Type B pancreatic cell (in vitro differentiated cells): Measurements from ENCODE around the gene NCKIPSD. TPM values are rescaled to one million over a fixed set of nuclear protein-coding genes. Genes with fewer than 3 reads are reported as not detected.

Experiments used
- DNase-seq: peaks from one replicate; pipeline ENCODE4 v3.0.0; 2021; ENCODE audit warnings: mixed read lengths; ENCODE audit not compliant: unreplicated experiment; ENCODE audit errors: extremely low spot score
- H3K27ac Mint-ChIP-seq: 2 replicates; pipeline ENCODE4 v1.8.0; 2021; ENCODE audit warnings: mild to moderate bottlenecking, mixed read lengths
- H3K27me3 Mint-ChIP-seq: 2 replicates; pipeline ENCODE4 v1.8.0; 2021; ENCODE audit warnings: mixed read lengths
- H3K36me3 Mint-ChIP-seq: 2 replicates; pipeline ENCODE4 v1.8.0; 2021; ENCODE audit warnings: mixed read lengths
- H3K4me1 Mint-ChIP-seq: one replicate; pipeline ENCODE4 v1.8.0; 2021; ENCODE audit warnings: mixed read lengths; ENCODE audit not compliant: unreplicated experiment
- H3K4me3 Mint-ChIP-seq: 2 replicates; pipeline ENCODE4 v1.8.0; 2021; ENCODE audit warnings: mild to moderate bottlenecking, mixed read lengths
- H3K9me3 Mint-ChIP-seq: 2 replicates; pipeline ENCODE4 v1.8.0; 2021; ENCODE audit warnings: mixed read lengths
- total RNA-seq: library from RNA; stranded (reverse); gene quantifications from 2 replicates; pipeline ENCODE4 v1.2.1, GENCODE V29; 2021; ENCODE audit warnings: low replicate concordance
- TF ChIP-seq, protein P1 (sequence below): fragments of 200-600 bp; sonication (generic); conservative IDR thresholded peaks from 2 replicates; pipeline ENCODE4 v1.5.0; 2021; ENCODE audit warnings: antibody characterized with exemption, mild to moderate bottlenecking

The NCKIPSD gene
- total RNA-seq, 1 donor from 2014 or later, result 22.1 TPM

DNA sequence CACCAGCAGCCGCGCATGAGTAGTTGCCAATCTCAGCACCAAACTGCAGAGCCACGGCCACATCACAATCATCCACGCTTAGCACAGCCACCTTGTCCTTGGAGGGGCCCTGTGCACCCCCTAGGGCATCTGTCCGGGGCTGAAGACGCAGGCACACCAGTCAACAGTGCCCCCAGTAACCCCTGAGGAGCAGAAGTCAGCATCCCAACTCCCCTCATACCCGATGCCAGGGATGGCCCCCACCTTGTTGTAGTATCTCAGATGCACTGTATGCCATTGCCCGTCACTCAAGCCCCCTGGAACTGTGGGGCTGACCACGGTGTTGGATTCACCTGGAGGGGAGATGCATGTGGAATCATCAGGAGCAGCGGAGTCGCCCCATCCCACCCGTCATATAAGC, 30.7 kb downstream of the NCKIPSD start:
- H3K4me1 Mint-ChIP-seq, result no peaks in the 10 kb centered on the region
- peaks cover 5% of the 10 kb centered on the region for H3K36me3 Mint-ChIP-seq
- TF ChIP-seq, protein P1, sequence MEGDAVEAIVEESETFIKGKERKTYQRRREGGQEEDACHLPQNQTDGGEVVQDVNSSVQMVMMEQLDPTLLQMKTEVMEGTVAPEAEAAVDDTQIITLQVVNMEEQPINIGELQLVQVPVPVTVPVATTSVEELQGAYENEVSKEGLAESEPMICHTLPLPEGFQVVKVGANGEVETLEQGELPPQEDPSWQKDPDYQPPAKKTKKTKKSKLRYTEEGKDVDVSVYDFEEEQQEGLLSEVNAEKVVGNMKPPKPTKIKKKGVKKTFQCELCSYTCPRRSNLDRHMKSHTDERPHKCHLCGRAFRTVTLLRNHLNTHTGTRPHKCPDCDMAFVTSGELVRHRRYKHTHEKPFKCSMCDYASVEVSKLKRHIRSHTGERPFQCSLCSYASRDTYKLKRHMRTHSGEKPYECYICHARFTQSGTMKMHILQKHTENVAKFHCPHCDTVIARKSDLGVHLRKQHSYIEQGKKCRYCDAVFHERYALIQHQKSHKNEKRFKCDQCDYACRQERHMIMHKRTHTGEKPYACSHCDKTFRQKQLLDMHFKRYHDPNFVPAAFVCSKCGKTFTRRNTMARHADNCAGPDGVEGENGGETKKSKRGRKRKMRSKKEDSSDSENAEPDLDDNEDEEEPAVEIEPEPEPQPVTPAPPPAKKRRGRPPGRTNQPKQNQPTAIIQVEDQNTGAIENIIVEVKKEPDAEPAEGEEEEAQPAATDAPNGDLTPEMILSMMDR, result no peak
- no peaks in the 10 kb centered on the region for H3K27me3 Mint-ChIP-seq
- peaks cover 4% of the 10 kb centered on the region for H3K9me3 Mint-ChIP-seq
- no peak for DNase-seq
- peak overlapping the region; percentile 70 for H3K4me3 Mint-ChIP-seq
- H3K27ac Mint-ChIP-seq, result no peak overlapping the region

DNA sequence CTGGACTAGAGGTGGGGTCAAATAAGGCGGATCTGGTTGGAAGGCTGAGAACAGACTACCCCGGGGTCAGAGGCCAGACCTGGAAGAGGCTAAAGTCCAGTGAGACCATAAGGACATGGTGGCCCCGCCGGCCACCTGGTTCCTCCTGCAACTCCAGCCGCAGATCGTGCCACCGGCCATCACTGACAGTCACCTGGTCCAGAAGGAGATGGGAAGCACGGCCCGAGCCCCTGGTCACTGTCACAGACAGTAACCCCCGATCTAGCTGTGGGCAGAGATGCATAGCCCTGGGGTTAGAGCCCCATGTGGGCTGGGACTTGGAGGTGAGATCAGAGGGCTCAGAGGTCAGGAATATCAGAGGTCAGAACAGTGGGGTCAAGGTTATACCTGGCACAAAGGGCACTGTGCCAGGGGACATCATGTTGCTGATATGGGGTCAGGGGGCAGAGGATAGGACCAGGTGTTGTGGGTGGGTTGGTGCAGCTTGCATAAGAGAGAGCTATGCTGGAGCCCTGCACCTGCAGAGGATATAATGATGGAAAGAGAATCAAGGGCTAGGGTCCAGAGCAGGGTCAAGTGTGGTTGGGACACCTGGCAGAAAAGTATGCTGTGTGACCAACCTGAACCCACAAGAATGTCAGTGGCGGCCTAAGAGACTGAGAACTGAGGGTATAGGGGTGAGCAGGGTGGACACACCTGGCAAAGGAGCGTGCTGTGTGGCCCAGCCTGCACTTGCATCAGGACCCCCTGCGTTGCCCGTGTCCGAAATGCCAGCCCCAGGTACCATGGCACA, 32.6 kb downstream of the NCKIPSD start:
- Mint-ChIP-seq H3K27me3 (no peaks in the 10 kb centered on the region), H3K27ac (no peak overlapping the region), H3K4me1 (no peaks in the 10 kb centered on the region), H3K9me3 (no peaks in the 10 kb centered on the region), H3K36me3 (no peaks in the 10 kb centered on the region), H3K4me3 (no peak overlapping the region)
- TF ChIP-seq, protein P1, result no peak
- no peak for DNase-seq

DNA sequence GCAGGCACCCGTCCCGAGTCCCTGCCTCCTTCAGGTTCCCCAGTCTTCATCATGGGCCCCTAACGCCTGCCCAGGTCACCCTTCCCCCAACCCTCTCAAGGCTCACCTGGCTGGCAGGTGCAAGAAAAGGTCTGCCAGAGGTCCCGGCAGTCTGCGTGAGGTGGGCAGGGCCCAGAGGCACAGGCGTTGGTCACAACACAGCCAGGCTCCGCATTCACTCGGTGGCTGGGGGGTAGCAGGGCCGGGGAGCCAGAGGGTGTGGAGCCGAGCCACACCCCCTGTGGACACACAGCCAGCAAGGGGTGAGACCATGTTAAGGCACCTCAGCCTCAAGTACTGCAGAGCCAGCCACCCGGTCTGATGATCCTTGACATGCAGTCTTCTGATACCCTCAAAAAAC, 33.9 kb downstream of the NCKIPSD start:
- Mint-ChIP-seq H3K4me1 (no peaks in the 10 kb centered on the region), H3K27me3 (no peaks in the 10 kb centered on the region)

DNA sequence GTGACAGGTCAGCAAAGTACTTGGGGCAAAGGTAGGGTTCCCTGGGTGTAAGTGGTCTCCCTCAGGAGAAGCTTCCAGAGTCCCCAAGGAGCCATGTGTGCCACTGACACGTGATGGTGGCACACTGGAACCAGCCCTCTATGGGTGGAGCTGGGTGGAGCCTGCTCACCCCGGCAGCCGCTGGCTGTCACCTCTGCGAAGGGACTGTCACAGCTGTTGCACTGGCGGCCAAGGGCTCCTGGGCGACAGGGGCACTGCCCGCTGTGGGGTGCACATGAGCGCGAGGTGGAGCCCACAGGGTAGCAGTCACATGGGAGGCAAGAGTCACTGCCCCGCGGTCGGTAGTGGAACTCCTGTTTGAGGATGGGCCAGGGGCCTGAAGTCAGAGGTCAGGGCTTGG, 35.0 kb downstream of the NCKIPSD start:
- Mint-ChIP-seq H3K9me3 (no peaks in the 10 kb centered on the region), H3K36me3 (no peaks in the 10 kb centered on the region), H3K27ac (peak overlapping the region; percentile 16), H3K27me3 (no peaks in the 10 kb centered on the region), H3K4me3 (no peak overlapping the region), H3K4me1 (no peaks in the 10 kb centered on the region)
- TF ChIP-seq, protein P1, result no peak
- no peak for DNase-seq

More for the DNA sequence above, 33.9 kb downstream of the NCKIPSD start:
- DNase-seq, result no peak
- no peaks in the 10 kb centered on the region for H3K9me3 Mint-ChIP-seq
- H3K4me3 Mint-ChIP-seq, result no peak overlapping the region
- no peak overlapping the region for H3K27ac Mint-ChIP-seq
- TF ChIP-seq, protein P1, result no peak
- H3K36me3 Mint-ChIP-seq, result no peaks in the 10 kb centered on the region

DNA sequence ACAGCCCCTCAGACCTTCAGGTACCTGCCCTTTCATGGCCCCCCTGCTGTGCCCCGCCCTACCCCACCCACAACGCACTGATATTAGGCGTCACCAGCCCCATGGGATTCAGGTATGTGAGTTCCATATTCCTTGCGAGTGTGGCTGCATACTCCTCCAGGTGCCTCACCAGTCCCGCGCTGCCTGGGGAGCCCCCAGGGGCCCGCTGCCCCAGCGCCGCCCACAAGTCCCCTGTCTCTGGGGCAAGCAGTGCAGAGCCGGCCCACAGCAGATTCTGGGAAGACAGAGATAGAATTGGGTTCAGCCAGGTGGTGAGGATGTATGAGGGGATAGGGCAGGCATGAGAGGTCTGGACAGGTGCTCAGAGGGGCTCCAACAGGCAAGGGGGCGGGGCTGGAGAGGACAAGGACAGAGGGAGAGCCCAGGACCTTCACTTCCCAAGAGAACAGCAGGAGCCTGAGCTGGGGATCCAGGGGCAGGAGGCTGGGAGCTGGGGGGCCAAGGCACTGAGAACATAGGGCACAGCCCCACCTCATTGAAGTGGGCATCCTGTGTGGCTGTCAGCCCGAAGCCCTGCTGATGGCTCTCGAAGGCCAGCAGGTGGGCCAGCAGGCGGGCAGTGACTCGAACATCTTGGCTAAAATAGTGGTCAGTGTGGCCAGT, 37.4 kb downstream of the NCKIPSD start:
- no peak for DNase-seq
- H3K36me3 Mint-ChIP-seq, result no peaks in the 10 kb centered on the region
- no peaks in the 10 kb centered on the region for H3K27me3 Mint-ChIP-seq
- TF ChIP-seq, protein P1, result no peak
- no peak overlapping the region for H3K27ac Mint-ChIP-seq
- H3K4me3 Mint-ChIP-seq, result no peak overlapping the region
- H3K4me1 Mint-ChIP-seq, result no peaks in the 10 kb centered on the region
- H3K9me3 Mint-ChIP-seq, result no peaks in the 10 kb centered on the region
